Measurements from ENCODE around the gene PLPP3. TPM values are rescaled to one million over a fixed set of nuclear protein-coding genes. Genes with fewer than 3 reads are reported as not detected.

PLPP3 gene
- polyA plus RNA-seq, 1 donor, result 91.7 TPM

Other genes starting within 250 kb of the PLPP3 start
- 22.5 TPM for gene PRKAA2, start 65.8 kb upstream of the PLPP3 start, polyA plus RNA-seq (ENCODE audit: insufficient read length)
- 0.90 TPM for gene FYB2, start 239.8 kb upstream of the PLPP3 start, polyA plus RNA-seq (ENCODE audit: insufficient read length)